SK-MEL-5 (cell line): ENCODE data around the gene RELN. TPM values are rescaled to one million over a fixed set of nuclear protein-coding genes. Genes with fewer than 3 reads are reported as not detected.

ENCODE experiments used
- DNase-seq: peaks from one replicate; pipeline ENCODE4 v3.0.0-alpha.2; 2016; ENCODE audit warnings: low read depth, low spot score
- in situ Hi-C: cut with HindIII; loops from 2 replicates; pipeline ENCODE4 v1.10.0; 2016; ENCODE audit warnings: low sequenced_read_pairs, high pct_unique_total_duplicates, low pct_unique_long_range_greater_than_20kb
- total RNA-seq: library from RNA; depleted of rRNA; stranded (reverse); fragments of >200 nt; shearing (Covaris generic); gene quantifications from 2 replicates; pipeline ENCODE4 v1.2.3, GENCODE V29; 2014

Gene RELN
- total RNA-seq, 1 experiment from 2014 or later = 5.1 TPM

DNA sequence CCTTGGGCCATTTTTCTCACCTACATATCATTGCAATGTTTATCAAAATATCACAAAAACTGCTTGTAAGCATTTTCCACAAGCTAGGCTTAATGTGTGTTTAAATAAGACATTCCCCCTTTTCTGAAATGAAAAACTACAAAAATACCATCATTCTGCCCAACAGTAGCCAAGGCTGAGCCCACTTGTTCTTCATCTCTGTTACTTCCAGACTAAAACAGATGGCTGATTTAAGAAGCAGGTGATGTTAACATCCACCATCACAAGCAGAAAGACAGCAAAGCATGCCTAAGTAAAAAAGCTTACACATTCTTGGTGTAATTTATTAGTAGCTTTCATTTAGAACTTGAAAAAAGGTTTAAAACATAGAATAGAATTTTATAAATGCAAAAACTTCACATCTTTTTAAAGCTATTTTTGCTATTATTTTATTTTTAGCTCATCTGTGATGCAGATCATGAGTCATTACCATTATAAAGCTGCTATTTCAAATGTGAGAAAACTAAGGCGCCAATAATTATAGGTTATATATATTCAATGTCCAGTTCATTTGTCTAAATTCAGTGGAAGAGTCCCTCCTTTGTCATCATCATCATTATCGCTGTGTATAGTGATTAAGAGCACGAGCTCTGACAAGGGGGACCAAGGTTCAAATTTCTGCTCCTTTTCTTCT lies 109.4 kb downstream of the RELN start:
- in situ Hi-C loops = no loop called here

DNA sequence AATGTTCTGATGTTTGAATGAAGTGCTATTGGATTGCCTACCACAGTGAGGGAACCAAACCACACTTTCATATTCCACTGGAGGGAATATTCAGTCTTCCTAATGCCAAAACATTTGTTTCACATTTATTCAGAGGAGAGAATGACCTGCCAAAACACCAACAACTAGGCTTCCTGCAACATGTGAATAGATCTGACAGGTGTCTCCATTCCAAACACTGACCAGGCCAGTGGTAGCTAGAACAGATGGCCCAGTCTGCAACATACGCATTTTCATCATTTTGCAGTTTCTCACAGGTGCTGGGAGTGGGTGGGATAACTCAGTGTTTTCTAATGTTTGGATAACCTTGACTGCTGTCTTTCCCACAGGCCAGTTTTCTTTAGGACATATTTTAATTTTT lies 110.0 kb downstream of the RELN start:
- in situ Hi-C loops = no loop called here
- DNase-seq = no peak

More for the DNA sequence above, 109.4 kb downstream of the RELN start:
- no peak for DNase-seq

DNA sequence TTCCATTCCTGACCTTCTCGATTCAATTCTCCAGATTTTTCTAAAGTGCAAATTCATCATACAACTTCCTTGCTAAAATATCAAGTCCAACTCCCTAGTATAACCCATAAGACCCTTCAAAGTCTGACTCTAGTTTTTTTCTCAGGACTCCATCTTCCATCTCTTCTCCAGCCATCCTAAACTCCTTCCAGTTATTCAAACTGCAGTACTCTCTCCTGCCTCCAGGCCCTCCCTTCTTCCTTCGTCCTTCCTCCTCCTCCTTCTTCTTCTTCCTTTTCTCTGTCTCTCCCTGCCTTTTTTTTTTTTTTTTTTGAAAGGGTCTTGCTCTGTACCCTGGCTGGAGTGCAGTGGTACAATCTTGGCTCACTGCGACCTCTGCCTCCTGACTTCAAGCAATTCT lies 111.9 kb downstream of the RELN start:
- DNase-seq = no peak
- in situ Hi-C loops = no loop called here

DNA sequence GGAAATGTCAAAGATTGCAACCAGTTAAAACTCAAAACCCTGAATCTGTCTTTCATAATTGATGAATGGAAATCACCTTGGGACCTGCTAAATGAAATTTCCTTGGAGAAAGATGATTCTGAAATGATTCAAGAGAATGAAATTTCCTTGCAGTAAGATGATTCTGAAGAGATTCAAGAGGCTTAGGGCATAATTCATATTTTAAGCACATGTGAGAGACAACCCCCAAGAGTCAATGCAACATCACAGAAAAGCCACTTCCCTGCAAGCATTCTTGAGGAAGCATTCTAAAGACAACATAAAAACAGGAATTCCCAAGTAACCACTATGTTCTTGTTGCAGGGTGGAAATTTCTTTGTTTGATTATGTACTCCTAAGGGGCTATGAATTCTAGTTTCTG lies 113.7 kb downstream of the RELN start:
- no peak for DNase-seq
- in situ Hi-C loops = no loop called here

DNA sequence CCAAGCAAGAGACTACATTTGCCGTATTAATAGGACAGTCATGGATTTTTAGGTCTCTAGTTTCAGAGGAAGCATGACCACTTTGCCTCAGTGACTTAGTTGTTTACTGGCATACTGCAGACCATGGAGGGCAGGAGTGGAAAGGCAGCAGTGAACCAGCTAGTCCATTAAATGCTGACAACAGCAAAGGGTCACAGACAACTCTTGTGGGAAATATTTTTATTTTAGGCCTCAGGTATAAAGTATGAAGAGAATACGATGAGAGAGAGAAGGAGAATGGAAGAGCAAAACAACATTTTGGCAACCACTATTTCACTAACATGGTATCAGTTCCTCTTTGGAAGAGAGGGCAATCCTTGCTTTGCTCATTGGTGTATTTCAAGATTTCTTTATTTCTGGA lies 118.0 kb downstream of the RELN start:
- DNase-seq = no peak
- in situ Hi-C loops = no loop called here

DNA sequence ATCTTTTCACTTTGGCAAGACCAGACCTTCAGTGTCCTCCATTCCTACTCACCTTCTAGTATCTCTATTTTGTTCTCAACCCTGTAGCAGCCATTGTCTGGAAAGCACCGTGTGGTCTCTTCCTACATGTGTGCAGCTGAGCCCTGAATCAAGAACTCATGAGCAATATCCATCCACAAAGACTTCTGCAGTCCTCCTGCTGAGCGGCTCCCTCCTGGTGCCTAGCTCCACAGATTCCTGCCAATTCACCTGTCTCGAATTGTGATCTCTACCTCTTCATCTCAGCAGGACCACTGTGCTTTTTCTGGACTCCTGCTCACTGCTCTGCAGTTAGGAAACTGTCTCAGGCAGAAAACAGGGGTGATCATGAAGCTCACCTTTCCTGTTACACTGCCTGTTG lies 118.8 kb downstream of the RELN start:
- in situ Hi-C loops = no loop called here
- no peak for DNase-seq

DNA sequence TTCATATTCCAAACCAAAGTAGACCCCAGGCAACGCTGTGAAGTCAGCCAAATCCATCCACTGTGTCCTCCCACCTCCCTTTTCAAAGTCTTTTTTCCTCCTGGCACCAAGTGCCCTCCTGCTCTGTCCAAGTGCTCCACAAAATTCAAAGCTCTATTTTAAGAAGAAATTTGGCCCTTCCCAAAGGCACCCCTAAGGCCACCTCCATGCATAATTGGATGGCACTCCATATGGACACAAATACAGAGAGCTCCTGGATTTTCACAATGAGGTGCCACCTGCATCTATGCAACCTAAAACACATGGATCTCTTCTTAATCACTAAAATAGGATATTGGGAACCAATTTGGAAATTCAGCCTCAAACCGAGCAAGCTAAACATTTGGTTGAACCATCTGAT lies 121.6 kb downstream of the RELN start:
- in situ Hi-C loops = no loop called here
- no peak for DNase-seq

DNA sequence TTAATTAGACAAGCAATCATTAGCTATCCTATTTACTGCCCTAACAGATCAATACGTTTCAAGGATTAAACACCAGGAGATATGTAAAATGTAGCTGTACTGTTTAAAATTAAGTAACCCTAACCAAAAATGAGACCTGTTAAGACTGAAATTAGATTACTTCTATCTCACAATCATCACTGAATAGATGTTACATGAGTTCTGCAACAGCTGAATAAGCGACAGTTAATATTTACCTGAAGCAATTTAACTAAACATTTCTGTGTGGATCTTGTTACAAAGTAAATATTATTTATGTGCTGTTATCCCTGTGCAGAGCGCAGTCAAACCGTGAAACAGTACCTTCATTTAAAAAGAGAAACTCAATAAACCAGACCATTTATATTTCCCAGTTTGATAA lies 122.5 kb downstream of the RELN start:
- in situ Hi-C loops = no loop called here
- no peak for DNase-seq

DNA sequence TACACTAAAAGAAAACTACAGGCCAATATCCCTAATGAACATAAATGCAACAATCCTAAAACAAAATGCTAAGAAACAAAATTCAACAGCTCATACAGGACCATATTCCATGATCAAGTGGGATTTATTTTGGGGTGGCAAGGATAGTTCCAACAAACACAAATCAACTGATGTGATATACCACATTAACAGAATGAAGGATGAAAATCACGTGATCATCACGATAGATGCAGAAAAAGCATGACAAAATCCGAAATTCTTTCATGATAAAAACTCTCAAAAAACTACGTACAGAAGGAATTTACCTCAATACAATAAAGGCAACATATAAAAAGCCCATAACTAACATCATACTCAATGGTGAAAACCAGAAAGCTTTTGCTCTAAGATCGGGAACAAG lies 124.0 kb downstream of the RELN start:
- no peak for DNase-seq
- in situ Hi-C loops = no loop called here

DNA sequence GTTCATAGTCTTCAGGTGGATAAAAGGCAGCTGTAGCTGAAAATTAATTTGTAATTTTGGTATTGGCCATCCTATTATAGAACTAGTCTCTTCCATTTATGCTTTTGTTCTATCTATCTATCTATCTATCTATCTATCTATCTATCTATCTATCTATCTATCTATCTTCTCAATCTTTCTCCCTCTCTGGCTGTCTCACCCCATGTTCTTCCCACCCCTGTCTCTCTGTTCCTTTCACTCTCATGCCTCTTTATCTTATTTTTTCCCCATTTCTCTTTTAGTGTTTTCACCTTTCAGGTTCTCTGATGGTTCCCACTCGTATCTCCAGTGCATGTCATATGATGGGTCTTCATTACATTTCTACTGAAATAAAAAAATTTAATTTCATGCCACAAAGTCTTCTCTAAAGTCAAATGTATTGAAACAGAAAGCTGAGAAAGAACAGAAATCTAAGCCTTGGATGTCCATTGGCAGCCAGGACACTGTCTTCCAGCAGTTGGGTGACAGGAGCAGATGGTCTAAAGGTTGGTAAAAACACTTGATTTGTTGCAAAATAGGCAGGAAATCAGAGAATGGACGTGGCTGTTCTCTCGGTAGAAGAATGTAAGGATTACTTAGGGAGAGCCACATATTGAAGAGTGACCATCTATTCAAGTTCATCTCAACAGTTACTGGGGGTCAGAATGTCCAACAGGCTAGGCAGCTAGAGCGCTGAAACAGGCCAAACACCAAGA lies 127.0 kb downstream of the RELN start:
- in situ Hi-C loops = no loop called here
- DNase-seq = no peak

DNA sequence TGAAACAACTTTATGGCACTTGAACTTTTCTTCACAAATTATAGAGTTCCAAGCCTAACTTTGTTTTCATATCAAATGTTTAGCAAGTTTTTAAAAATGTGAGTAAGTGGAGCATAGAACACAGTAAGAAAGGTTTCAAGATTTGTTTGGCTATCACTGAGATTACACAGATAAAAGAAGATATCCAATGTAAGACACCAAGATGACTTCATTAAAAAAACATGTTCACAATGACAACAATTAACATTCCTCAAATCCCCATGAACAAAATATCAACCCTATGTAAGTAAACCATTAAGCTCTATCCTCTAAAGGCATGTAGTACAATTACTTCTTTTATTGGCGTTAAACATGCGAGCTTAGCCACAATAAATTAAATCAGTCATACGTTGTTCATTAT lies 129.7 kb downstream of the RELN start:
- DNase-seq = no peak
- in situ Hi-C loops = no loop called here

DNA sequence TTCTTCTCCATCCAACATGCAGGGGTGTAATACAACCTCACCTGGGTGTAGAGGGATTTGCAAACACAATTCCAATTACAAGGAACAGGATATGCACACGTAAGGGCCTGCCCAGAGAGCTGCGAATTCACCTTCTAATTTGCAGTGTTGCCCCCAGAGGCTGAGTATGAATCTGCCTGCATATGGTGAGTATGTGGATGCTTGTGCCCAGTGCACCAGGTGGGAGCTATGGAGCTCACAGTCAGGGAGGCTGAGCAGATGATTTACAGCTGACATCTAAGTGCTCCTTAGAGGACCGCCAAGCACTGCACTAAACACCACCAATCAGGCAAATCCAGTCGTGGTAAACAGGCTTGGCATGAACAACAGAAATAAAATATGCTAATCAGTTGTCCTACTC lies 132.0 kb downstream of the RELN start:
- in situ Hi-C loops = no loop called here
- no peak for DNase-seq

DNA sequence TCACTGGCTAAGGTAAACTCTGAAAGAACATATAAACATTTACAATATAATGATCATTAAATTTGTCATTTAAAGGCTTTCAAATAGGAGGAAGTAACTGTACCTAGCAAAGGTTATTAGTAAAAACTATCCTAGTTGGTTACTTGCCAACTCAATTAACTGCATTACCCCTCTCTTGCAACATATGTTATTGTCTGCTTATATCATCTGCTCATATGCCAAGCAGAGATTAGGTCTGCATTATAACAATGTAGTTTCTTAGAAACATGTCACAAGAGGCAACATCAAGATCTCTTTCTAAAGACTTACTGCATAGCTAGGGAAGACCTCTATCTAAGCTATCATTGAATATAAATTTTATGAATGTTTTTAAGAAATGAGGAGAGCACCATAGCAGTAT lies 132.5 kb downstream of the RELN start:
- in situ Hi-C loops = no loop called here
- DNase-seq = no peak

DNA sequence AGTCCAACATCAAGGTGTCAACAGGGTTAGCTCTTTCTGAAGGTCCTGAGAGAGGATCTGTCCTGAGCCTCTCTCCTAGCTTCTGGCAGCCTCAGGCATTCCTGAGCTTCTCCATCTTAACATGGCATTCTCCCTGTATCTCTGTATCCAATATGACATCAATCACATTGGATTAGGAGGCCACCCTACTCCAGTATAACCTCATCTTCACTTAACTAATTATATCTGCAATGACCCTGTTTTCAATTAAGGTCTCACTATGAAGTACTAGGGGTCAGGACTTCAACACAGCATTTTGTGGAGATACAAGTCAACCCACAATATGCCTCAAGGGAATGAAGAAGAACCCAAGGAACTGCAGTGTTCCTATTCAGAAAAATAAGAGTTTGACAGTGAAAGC lies 133.8 kb downstream of the RELN start:
- in situ Hi-C loops = no loop called here
- no peak for DNase-seq

DNA sequence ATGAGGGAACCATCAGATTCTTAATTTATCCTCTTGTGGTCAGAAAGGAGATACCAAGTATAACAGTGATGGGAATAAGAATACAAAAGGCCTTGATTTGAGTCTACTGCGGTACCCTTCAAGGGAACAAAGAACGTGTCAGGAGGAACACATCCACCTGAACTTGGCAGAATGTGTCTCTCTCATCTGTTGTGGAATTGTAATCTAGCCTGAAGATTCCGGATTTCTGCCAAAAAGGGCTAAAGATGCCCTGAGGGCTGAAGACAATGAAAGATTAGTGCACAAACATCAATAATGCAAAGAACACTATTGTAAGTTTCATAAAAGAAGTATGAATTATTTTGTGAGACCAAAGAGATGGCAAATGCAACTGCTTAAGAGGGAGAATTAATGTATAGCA lies 134.8 kb downstream of the RELN start:
- DNase-seq = no peak
- in situ Hi-C loops = no loop called here

DNA sequence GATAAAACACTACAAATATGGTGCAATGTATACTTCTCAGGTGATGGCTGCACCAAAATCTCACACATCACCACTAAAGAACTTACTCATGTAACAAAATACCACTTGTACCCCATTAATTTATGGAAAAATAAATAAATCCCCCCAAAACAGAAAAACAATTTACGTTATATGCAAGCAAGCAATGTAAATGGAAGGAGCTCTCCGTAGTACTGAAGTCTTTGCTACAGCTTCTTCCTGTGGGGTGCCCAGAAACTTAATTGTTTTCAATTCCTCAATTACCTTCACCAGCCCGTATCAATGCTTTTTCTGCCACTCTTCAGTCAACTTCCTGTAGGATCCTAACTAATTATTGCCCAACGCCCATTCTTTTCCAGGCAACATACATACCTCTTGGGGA lies 138.1 kb downstream of the RELN start:
- in situ Hi-C loops = no loop called here
- DNase-seq = no peak

DNA sequence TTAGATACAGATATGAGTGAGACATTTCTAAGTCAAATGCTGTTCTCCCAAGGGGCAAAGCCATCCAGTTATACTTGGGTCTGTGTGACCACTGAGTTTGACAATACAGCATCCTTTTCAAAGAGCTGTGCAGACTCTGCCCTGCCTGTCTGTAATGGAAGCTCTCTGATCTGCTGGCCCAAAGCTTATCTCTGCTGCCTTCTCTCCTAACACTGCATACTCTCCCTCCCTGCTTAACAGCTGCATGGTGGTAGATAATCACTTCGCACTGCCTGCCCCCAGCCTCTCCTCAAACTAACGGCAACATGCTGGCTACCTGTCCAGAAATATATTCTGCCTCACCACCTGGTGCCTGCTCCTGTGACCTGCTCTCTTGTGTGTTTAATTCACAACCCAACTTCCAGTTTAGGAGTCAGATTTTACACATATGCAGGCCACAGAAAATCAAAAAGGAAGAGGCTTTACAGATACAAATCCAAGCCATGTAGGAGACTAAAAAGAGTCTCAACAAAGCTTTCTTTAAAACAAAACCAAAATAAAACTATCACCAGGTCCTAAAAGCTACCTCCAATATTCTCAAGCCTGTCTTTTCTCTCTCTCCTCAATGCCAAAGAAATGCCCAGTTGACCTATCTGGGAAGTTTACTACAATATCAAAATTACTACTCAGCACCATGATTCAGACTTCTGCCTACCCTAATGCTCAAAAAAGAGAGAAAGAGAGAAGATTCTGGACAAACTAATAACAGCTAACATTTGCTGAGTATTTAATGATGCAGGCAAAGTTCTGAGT lies 145.6 kb downstream of the RELN start:
- DNase-seq = no peak
- in situ Hi-C loops = no loop called here

DNA sequence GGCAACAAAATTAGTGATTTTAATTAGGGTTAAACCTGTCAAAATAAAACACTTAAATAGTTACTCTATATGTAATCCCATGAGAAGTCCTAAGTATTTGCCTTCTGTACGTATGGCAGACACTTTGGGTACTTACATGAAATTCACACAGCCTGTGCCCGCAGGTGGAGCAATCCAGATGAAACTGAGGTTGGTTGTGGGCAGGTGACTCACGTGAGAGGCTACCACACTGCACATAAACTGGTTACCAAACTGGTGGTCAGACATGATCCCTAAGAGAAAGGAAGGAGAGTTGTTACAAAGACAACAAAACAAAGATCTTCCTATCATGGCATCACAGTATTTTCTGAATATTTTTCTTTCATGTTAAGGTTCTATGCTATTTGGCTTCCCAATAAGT lies 156.1 kb downstream of the RELN start:
- in situ Hi-C loops = no loop called here
- DNase-seq = no peak

DNA sequence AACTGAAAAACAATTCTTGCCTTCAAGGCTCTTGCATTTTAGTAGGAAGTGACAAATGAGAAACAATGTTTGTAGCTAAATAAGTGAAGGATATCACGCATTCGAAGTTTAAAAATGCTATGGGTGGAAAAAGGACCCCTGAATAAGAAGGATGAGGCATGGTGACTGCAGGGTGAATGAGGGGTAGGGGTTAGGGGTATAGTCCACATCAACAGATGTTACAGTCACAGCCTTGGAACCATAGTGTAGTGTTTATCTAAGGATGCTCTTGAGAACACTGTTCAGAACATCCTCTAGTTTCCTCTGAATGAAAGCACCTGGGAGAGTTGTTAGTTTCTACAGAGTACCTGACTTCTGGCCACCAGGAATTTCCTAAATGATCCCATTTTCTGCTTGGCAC lies 157.0 kb downstream of the RELN start:
- in situ Hi-C loops = no loop called here
- no peak for DNase-seq
